ENCODE results near the gene PKD2L1. TPM values are rescaled to one million over a fixed set of nuclear protein-coding genes. Genes with fewer than 3 reads are reported as not detected.

The PKD2L1 gene
- total RNA-seq, 1 experiment from 2014 or later: not detected

- in situ Hi-C loops (cut with HindIII; ENCODE audit: low pct_unique_long_range_greater_than_20kb, low sequenced_read_pairs) (no loop called here), intact Hi-C loops (cut with micrococcal nuclease; ENCODE audit: unreplicated experiment) (no loop called here)
- Histone ChIP-seq H3K27me3 (ENCODE audit: control insufficient read depth, insufficient read depth, low read length) (no peaks in the 10 kb centered on the region), H3K27ac (ENCODE audit: low read length) (peak overlapping the region; percentile 95), H3K9me3 (ENCODE audit: control insufficient read depth, insufficient read depth, low read depth, low read length) (no peaks in the 10 kb centered on the region), H3K4me1 (ENCODE audit: control insufficient read depth, insufficient read depth, low read length) (peaks cover 54% of the 10 kb centered on the region), H3K4me3 (ENCODE audit: low read depth in 2 of 2, low read length in 2 of 2) (peak overlapping the region; percentile 89 to 94), H3K36me3 (ENCODE audit: control insufficient read depth, insufficient read depth, low read length) (peaks cover 56% of the 10 kb centered on the region)
- no peak for DNase-seq (ENCODE audit: low read depth, low spot score)
- ChIA-PET CTCF (interaction anchor here (0.8 to 1.0 kb wide), 2 partner anchors 22 to 482 kb away, joined by 3 read pairs; no protein-coding TSS in a partner anchor), POLR2A (no interaction called here)
- no peak for ATAC-seq
- TF ChIP-seq TCF7L2 (IDR thresholded peaks at IDR 0.05; ENCODE audit: low read depth, low read length) (no peak), POLR2AphosphoS5 (IDR thresholded peaks at IDR 0.05; ENCODE audit: low read depth, low read length) (0 out of 2 replicates have a peak, but pooled peaks have one; percentile 45)
- BruUV-seq (replicated peaks): no TSS peak
Observed at GRCh38 chr10:100349087-100349486, 19.1 kb upstream of the PKD2L1 start.

- CTCF ChIA-PET: interaction anchor here (1.0 kb wide), 1 partner anchor 22 kb away, joined by 3 read pairs; no protein-coding TSS in a partner anchor
- H3K27me3 ChIP-seq (ENCODE audit: control insufficient read depth, insufficient read depth, low read length): no peaks in the 10 kb centered on the region
- in situ Hi-C loops (cut with HindIII; ENCODE audit: low pct_unique_long_range_greater_than_20kb, low sequenced_read_pairs) (no loop called here), intact Hi-C loops (cut with micrococcal nuclease; ENCODE audit: unreplicated experiment) (no loop called here)
- DNase-seq (ENCODE audit: low read depth, low spot score) (no peak), ATAC-seq (no peak)
- no peaks in the 10 kb centered on the region for H3K9me3 ChIP-seq (ENCODE audit: control insufficient read depth, insufficient read depth, low read depth, low read length)
- peaks cover 52% of the 10 kb centered on the region for H3K4me1 ChIP-seq (ENCODE audit: control insufficient read depth, insufficient read depth, low read length)
- H3K4me3 ChIP-seq (ENCODE audit: low read depth in 2 of 2, low read length in 2 of 2): peak overlapping the region; percentile 89 to 94
- POLR2A ChIA-PET: no interaction called here
- BruUV-seq (replicated peaks): no TSS peak
- H3K36me3 ChIP-seq (ENCODE audit: control insufficient read depth, insufficient read depth, low read length): peaks cover 51% of the 10 kb centered on the region
- H3K27ac ChIP-seq (ENCODE audit: low read length): peak overlapping the region; percentile 95
- TF ChIP-seq REST (IDR thresholded peaks at IDR 0.05; ENCODE audit: insufficient read depth in 1 of 2, low read depth in 2 of 2, low read length in 1 of 2): no peak
- no peak for TF ChIP-seq SIN3A (IDR thresholded peaks at IDR 0.05; ENCODE audit: borderline replicate concordance, insufficient read depth, low read depth, low read length)
- no peak for TF ChIP-seq POLR2AphosphoS5 (IDR thresholded peaks at IDR 0.05; ENCODE audit: low read depth, low read length)
- no peak for TF ChIP-seq CTCF (IDR thresholded peaks at IDR 0.05)
- TF ChIP-seq TCF7L2 (IDR thresholded peaks at IDR 0.05; ENCODE audit: low read depth, low read length): no peak
Observed at GRCh38 chr10:100348389-100348927, 18.4 kb upstream of the PKD2L1 start.

GRCh38 chr10:100347568-100348195 is 17.7 kb upstream of the PKD2L1 start:
- peak overlapping the region; percentile 95 for H3K27ac ChIP-seq (ENCODE audit: low read length)
- no peaks in the 10 kb centered on the region for H3K27me3 ChIP-seq (ENCODE audit: control insufficient read depth, insufficient read depth, low read length)
- ATAC-seq: peak; percentile 27
- DNase-seq (ENCODE audit: low read depth, low spot score): no peak
- POLR2A ChIA-PET: no interaction called here
- peaks cover 47% of the 10 kb centered on the region for H3K36me3 ChIP-seq (ENCODE audit: control insufficient read depth, insufficient read depth, low read length)
- intact Hi-C loops (cut with micrococcal nuclease; ENCODE audit: unreplicated experiment): no loop called here
- BruUV-seq (replicated peaks): TSS peak; percentile 63
- H3K9me3 ChIP-seq (ENCODE audit: control insufficient read depth, insufficient read depth, low read depth, low read length): no peaks in the 10 kb centered on the region
- TF ChIP-seq REST (IDR thresholded peaks at IDR 0.05; ENCODE audit: insufficient read depth in 1 of 2, low read depth in 2 of 2, low read length in 1 of 2) (no peak), TCF7L2 (IDR thresholded peaks at IDR 0.05; ENCODE audit: low read depth, low read length) (no peak), SIN3A (IDR thresholded peaks at IDR 0.05; ENCODE audit: borderline replicate concordance, insufficient read depth, low read depth, low read length) (0 out of 2 replicates have a peak, but pooled peaks have one; percentile 12)
- H3K4me3 ChIP-seq (ENCODE audit: low read depth in 2 of 2, low read length in 2 of 2): peak overlapping the region; percentile 89 to 94
- H3K4me1 ChIP-seq (ENCODE audit: control insufficient read depth, insufficient read depth, low read length): peaks cover 48% of the 10 kb centered on the region
- in situ Hi-C loops (cut with HindIII; ENCODE audit: low pct_unique_long_range_greater_than_20kb, low sequenced_read_pairs): no loop called here
- CTCF ChIA-PET: interaction anchor here (0.6 kb wide), 2 partner anchors 90 to 1138 kb away, joined by 3 to 4 read pairs; no protein-coding TSS in a partner anchor

Measured in Panc1 (cell line).